ENCODE results near the gene ALDH1L1.

DNA sequence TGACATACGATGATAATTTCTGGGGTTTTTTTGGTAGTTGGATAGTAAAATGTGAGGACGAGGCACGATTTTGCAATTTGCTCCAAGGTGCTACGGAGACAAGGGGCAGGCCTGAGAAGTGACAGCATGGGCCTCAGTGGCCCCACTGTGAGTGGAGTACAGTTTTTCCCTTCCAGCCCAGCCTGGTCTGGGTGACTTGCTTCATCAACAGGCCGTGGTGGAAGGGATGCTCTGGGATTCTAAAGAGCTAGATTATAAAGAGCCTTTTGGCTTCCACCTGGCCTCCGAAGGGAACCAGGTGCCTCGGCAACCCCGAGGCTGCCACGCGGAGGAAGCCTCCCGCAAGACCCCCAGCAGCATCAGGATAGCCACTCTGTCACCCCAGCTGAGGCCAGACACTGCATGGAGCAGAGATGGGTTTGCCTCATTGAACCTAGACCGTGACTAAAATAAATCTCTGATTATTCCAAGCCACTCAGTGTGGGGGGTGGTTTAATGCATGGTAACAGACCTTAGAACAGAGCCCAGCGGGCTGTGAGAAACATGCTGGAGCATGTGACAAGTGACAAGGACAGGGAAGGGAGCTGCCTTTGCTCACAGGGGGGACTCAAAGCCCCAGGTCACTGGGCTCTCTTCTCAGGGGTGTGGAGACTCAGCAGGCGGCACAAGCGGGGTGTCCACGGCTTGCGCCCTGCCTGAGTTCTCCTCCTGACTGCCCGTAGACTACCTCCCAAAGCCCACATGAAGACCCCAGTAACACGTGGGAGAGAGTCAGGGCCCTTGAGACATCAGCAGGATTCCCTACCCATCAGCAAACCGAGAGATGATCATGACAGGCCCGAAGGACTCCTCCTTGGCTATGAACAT is 73.8 kb downstream of the ALDH1L1 start:
- TF ChIP-seq POLR2A (IDR thresholded peaks at IDR 0.05), result no peak
- TF ChIP-seq, protein P1, sequence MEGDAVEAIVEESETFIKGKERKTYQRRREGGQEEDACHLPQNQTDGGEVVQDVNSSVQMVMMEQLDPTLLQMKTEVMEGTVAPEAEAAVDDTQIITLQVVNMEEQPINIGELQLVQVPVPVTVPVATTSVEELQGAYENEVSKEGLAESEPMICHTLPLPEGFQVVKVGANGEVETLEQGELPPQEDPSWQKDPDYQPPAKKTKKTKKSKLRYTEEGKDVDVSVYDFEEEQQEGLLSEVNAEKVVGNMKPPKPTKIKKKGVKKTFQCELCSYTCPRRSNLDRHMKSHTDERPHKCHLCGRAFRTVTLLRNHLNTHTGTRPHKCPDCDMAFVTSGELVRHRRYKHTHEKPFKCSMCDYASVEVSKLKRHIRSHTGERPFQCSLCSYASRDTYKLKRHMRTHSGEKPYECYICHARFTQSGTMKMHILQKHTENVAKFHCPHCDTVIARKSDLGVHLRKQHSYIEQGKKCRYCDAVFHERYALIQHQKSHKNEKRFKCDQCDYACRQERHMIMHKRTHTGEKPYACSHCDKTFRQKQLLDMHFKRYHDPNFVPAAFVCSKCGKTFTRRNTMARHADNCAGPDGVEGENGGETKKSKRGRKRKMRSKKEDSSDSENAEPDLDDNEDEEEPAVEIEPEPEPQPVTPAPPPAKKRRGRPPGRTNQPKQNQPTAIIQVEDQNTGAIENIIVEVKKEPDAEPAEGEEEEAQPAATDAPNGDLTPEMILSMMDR (IDR thresholded peaks at IDR 0.05), result no peak
- no peak for TF ChIP-seq EP300 (IDR thresholded peaks at IDR 0.05)
- no peak for TF ChIP-seq POLR2AphosphoS5 (IDR thresholded peaks at IDR 0.05)
